Mesenteric fat pad (tissue), 1 donor: ENCODE data around the gene TYRP1. TPM values are rescaled to one million over a fixed set of nuclear protein-coding genes. Genes with fewer than 3 reads are reported as not detected.

Experiments
- DNase-seq: peaks from one replicate; pipeline ENCODE4 v3.0.0-alpha.2; 2020; ENCODE audit warnings: low spot score
- total RNA-seq: library from RNA; stranded (reverse); fragmentation: NEBNext Ultra II Directional; extraction: Animal tissue kit (Norgen Biotek cat#: 25700); gene quantifications from one replicate; pipeline ENCODE4 v1.2.1, GENCODE V29; 2021
- donor health status: DM: yes; HTN: yes; CAD: no.

The TYRP1 gene
- total RNA-seq, 1 donor from 2014 or later = not detected

DNA sequence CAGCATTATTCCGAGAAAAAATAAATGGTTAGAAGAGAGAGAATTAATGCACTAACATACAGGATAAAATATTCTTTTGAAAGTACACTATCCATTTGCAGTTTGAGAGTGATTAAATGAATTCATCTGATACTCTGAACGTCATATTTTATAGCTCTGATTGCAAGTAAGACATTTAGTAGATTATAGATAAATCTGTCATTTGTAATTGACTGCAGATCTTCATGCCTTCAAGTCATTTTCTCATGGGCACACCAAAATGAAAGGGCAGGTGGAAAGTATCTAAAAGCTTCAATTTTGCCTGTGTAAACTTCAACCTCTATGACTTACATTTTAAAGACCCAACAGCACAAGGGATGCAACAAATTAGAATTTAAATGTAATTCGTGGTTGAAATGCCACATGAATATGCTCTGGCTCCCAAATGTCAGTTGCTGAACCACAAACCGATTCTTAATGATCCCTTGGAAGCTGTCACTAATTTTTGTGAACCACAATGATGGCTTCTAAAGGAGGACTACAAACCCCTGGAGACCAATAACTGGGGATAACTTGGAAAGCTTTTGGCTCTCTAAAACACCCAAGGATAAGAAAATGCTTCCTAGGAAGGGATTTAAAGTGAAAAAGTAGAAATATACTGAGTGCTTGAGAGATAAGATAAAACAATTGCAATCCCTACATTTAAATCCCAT lies 3.9 kb downstream of the TYRP1 start:
- DNase-seq = no peak

DNA sequence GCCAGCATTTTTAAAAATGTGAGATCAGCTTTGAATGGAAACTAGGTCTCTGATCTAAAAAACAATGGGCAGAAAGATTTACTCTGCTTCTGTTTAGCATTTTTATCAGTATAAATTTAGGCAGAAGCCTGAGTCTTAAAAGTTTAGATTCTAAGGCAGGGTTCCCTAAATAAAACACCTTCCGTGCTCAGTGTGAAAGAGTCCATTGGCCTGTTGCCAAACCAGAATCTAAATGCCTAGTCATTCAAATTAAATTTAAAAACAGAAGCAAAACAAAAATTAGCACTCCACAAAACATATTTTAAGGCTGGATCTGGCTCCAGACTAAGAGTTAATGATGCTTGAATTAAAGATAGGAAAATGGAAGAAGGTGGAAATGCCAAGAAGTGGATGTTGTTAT lies 4.5 kb downstream of the TYRP1 start:
- DNase-seq = no peak

DNA sequence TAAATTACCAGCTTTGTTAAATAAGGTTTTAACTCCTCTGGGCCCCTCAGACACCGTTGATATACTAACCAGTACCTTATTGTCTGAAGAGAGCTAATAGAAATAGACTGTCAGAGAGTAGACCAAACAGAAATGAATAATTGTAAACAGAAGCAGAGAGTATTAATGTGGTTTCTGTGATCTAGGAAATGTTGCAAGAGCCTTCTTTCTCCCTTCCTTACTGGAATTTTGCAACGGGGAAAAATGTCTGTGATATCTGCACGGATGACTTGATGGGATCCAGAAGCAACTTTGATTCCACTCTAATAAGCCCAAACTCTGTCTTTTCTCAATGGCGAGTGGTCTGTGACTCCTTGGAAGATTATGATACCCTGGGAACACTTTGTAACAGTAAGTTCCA lies 5.1 kb downstream of the TYRP1 start:
- no peak for DNase-seq

DNA sequence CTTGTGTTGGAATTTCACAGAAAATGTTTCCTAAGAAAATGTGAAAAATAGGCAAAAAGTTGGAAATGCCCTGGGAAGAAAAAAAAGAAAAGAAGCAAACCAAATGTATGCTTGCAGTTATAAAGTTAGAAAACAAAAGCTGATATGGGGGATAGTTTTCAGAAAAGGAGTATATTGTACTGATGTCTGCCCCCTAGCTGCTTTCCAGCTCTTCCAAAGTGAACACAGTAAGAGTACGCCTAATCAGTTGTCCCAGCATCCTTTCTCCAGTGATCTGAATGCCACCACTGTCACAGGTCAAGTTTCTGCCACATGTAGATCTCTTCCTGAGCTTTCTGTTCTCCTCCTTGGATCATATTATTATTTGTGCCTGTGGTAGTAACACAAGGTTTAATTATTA lies 5.8 kb downstream of the TYRP1 start:
- DNase-seq = no peak

DNA sequence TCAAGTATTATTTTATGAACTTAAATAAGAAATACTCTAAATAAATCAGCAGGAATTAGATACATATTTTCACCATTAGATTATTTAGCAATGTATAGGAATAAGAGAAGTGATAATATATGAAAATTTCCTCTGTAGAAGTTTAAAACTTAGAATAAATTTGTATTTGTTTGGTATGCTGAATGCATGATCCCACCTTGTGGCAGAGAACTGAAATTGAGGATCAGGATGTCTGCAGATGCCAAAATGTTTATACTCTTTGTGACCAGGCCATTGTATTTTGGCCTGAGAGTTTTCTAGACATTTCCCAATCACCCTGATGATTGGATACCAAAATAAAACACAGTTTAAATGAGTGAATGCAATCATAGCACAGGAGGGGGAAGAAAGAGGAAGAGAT lies 6.3 kb downstream of the TYRP1 start:
- DNase-seq = no peak

DNA sequence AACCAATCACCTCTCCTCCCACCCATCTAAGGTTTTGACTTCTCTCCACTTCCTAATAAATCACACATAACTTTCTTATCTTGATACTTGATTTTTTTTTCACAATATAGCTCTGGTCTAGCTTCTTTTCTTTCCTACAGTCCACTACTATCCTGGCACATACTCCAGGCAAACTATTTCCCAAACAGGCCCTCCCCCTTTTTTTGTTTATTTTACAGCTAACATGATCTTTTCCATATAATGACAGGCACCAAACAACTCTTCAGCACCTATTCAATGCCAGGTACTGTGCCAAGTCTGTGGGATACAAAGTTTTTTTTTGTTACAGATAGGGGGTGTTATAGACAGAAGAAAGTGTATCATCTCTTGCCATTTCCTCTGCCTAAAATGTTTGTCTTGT lies 7.9 kb downstream of the TYRP1 start:
- no peak for DNase-seq

DNA sequence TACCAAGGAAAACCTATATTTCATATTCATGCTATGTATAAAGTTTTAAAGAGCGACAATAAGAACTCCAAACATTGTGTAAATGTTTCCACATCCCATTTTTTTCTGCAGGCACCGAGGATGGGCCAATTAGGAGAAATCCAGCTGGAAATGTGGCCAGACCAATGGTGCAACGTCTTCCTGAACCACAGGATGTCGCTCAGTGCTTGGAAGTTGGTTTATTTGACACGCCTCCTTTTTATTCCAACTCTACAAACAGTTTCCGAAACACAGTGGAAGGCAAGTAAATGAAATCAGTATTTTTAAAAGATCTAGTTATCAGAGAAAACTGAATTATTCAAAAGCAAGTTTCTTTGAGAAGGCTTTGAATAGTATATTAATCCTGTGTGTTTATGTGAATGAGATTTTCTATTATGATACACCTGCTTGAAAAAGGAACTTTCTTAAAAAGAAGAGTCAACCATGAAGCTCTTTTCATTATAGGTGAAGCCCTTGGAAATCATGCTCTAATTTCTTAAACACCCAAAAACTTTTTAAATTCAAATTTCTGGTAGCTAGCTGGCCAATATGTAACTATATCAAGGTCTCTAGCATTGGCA lies 9.1 kb downstream of the TYRP1 start:
- DNase-seq = no peak

DNA sequence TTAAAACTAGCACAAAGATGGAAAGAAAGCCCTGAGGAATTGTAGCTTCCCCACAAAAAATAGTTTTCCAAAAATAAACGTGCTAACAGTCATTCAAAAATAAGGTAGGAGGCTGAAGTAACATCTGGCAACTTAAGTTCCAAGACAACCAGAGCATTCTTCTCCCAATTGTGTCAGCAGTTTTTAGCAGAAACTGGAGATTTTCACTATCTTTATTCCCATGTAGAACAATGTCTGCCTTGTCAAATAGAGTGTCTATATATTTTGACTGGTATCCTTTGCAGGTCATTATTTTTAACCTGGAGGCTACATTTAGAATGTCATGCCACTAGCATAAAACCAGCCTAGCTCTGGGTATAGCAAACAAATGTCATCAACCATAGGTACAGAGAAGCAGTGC lies 10.8 kb downstream of the TYRP1 start:
- no peak for DNase-seq

DNA sequence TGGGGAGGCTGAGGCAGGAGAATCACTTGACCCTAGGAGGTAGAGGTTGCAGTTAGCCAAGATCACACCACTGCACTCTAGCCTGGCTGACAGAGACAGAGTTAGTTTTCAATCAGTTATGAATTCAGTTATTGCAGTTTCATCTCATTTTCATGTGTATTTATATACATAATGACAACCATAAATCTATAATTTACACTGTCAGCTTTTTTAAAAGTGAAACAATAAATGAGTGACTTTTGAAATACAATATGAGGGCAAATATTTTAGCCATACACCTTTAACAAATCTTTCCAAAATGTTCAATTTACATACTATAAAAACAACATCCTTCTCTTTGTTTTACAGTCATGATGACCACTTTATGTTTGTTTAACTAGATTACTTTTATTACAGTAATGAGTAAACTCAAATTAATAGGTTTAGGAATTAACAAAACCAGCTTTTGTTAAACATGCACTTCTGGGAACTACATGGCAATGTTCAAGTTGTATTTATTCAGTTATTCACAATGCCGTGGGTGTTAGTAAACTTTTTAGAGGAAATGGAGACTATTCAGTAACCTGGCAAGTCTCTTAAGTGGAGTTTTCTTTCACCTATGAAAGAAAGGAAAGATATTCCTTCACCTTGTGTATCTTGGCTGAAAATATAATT lies 12.7 kb downstream of the TYRP1 start:
- DNase-seq = no peak

DNA sequence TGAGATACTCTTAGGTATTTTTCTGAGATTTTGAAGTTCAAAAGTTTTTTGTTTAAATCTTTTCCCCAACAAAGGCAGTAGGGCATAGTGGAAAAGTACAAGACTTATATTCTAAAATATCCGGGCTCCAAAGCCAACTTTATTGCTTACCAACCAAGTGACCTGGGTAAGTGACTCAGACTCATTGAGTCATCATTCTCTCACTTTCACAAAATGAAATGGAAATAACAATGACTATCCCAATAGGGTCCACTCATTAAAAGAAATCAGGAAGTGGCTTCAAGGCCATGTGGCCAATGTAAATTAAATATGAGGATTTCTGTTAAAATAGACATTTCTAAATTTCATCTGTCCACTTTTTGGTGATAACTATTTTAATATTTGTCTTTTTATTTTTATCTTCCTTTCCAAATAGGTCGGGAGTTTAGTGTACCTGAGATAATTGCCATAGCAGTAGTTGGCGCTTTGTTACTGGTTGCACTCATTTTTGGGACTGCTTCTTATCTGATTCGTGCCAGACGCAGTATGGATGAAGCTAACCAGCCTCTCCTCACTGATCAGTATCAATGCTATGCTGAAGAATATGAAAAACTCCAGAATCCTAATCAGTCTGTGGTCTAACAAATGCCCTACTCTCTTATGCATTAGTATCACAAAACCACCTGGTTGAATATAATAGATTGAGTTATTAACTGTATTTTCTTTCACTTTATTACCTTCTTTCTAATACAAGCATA lies 15.5 kb downstream of the TYRP1 start:
- DNase-seq = no peak

DNA sequence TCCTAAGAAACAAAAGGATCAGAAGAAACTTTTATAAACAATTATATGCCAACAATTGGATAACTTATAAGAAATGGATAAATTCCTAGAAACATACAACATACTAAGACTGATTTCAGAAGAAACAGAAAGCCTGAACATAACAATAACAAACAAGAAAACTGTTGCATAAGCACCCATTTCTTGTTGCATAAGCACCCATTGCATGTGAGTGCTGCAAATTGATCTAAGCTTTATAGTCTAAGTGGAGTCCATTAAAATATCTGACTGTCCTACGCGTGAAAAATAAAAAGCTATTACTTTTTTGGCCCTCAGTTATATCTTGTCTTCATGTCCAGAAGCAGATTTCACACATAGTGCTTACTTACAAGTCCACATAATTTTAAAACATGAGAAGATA lies 19.3 kb downstream of the TYRP1 start:
- DNase-seq = no peak

DNA sequence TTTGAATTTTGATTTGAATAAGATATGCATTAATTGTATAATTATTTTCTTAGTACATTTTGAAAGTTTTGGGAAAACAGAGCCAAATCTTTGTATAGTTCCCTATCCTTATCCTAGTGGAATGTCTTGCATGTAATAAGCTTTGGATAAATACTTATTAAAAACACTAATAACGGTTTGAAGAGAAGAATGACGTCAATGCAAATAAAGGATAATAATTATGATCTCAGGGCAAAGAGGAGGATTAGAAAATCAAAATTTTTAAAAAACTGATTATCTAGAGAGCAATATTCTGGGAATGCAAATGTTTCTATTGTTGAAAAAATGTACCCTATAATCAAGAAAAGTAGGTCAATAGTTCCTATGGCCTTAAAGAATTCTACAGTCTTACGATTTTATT lies 22.1 kb downstream of the TYRP1 start:
- DNase-seq = no peak

DNA sequence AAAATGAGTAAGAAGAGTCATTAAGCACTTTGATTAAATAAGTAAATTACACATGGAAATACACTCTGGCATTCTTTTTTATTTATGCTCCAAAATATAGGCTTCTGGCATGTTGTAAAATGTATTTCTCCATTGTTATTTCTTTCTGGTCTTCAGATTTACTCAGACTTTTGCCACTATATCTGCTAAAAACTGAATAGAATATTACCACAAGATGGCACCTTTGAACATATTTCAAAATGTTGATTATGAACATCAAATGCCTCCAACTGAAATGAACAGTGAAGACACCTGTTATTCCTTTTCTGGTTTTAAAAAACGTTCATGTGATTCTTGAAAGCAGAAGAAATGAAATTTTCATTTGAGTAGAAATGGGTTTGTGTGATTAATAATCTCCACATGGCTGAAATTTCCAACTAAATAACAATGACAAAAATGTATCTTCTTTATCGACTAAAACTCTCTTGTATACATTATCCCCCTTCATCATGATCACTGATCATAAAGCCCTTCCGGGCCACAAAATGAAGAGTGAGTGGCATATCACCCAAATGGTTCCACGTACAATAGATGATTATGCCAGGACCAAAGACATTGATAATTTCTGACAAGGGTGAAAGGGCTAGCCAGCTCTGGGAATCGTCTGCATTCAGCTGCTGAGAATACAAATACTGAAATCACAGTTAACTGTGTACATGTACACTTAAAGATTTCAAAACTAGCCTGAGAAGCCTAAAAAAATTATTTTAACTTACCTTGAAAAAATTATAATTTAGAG lies 23.8 kb downstream of the TYRP1 start:
- no peak for DNase-seq

DNA sequence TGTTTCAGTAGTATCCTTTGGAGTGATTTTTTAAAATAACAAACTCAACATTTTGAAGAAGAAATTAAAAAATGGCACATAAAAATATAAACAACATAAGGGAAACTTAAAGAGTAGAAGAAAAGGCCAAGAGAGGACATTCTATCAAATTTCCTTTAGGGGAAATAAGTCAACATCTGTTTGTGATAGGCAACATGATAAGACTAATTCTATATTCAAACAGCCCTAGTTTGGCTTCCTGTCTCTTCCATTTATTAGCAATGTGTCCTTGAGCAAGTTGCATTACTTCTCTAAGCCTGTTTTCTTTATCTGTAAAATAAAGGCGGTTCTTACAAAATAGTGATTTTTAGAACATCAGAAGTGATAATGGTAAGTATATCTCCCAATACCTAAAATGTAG lies 24.7 kb downstream of the TYRP1 start:
- DNase-seq = no peak

DNA sequence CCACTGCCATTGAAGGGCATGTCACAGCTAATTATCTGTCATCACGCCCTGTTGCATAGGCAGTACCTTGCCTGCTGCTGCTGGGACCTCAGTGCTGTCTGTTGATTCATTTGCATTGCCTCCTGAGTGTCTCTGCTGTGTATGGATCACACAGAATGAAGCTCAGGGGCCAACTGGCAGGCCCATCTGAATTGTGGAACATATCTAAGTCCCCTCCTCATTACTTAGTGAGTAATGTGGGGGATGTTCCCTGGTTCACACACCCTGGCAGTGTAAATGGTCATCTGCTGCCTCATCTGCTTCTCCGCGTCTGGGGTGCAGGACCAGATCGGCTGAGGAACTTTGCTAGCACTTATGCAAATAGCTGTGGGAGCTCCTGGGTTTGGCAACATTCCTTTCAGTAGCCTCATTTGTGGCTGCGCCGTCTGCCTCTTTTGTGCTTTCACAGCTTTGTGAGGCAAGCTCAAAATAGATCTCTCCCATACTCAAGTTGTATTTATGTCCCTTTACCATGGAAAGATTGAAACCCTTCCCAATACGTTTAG lies 25.4 kb downstream of the TYRP1 start:
- no peak for DNase-seq

DNA sequence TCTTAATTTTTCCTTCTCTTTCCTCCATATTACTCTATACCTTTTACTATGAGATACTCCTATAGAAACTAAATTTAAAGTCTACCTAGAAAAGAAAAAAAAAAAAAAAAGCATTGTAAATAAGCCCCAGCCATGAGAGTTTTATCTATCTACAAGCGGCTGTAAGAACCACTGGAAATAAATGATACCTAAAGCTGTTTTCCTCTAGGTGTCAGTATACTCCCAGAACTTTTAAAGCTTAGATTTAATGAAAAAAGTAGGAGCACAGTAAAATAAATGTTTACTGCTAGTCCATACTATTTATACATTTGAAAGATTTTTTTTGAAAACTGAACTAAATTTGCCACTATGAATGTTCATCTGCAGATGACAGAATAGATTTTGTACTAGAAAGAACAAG lies 26.2 kb downstream of the TYRP1 start:
- DNase-seq = no peak

DNA sequence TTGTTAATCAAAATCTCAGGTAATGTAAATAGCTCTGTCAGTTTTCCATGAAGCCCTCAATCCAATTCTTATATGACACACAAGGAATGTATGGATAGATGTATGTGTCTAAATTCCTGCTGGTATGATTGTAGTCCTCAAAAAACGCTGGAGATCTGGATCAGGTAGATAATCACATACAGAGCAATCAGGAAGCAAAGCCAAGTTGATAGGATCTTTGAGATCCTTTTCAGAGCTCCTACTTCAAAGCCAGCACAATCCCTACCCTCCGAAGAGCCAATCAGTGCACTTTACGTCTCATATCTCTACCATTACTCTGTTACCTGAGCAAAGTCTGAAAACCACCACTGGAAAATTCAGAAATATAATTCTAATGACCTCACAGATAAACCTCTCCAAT lies 27.4 kb downstream of the TYRP1 start:
- no peak for DNase-seq

DNA sequence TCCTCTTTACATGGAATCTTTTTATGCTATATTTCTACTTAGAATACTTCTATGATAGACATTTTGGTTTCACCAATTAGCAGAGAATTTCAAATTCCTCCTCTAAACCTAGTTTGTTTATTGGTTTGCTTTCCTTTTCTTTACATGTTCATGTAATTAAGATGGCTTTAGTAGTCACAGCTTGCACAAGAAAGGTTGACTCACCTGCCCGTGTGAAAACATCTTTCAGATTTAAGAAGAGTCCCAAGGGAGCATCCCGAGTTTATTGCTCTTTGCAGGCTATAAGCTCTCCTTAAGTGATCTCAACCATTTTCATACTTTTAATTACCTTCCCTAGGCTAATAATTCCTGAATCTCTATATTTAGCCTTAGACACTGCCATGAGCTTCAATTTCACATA lies 28.9 kb downstream of the TYRP1 start:
- no peak for DNase-seq

DNA sequence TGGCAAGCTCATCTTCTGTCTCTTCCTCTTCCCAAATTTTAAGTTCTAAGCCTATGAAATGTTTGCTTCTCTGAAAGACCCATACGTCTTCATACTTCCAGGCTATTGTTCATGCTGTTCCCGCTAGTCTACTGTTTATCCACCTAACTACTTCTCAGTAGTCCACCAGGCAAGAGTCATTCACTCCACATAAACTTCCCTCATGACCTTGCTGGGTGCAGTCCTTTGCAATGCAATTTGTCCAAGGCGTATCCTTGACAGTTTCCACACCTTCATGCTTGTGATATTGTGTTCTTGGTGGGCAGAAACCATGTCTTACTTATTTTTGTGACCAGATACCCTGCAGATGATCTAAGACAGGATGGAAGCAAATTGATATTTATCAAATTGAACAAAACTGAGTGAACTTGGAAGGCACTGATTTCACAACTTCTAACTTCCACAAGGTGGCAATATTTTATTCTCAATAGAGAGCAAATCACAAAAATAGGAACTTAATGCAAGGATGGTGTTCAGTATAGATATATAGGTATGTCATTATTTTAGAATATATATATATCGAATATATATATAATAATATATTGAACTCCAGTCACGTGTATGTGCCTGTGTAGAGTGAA lies 30.3 kb downstream of the TYRP1 start:
- no peak for DNase-seq

DNA sequence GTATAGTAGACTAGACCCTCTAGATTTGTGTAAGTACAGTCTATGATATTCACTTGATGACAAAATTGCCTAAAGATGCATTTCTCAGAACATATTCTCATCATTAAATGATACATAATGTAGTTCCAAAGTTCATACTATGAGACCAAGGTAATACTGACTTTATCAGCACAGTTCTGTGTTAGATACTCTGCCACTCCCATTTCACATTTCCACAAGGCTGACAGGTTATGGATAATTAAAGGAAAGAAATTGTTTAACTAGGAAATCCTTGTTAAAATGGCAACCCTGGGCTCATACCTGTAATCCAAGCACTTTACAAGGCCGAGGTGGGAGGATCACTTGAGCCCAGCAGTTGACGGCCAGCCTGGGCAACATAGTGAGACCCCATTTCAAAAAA lies 33.6 kb downstream of the TYRP1 start:
- no peak for DNase-seq

DNA sequence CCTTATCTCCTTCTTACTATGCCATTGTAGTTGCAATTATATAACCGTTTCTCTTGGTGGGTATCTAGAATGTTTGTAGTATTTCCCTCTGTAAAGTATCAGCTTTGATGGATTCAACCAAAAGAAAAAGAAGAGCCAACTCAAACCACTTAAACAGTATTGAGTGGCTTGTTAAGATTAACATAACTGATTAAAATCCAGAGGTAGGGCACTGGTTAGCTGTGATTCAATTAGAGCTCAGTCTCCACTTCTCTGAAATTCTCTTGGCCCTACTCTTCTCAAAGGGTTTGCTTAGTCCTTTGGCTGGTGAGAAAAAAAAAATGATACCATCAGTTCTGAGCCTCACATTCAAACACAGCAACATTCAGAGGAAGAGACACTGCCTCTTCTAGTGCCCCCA lies 37.0 kb downstream of the TYRP1 start:
- DNase-seq = no peak
